Stromal cell of bone marrow (primary cell): ENCODE measurements around the gene OR5K2.
A peak's percentile ranks its signal among the peaks of the same experiment; 100 is the strongest.

ENCODE experiments used
- DNase-seq: peaks from one replicate; pipeline ENCODE4 v3.0.0-alpha.2; 2012; ENCODE audit warnings: low read depth

OR5K2 gene

GRCh38 chr3:98522544-98523281 is 25.2 kb downstream of the OR5K2 start, which contains the start of gene CLDND1:
TSS of gene CLDND1 (minus strand) at chr3:98522902. CDS start at chr3:98521424, 1,478 bp downstream.
- DNase-seq, result peak; percentile 97

- no peak for DNase-seq
These were observed 28.0 kb downstream of the OR5K2 start for GRCh38 chr3:98525494-98525893.

GRCh38 chr3:98528474-98529346 is 31.2 kb downstream of the OR5K2 start:
- DNase-seq, result no peak

GRCh38 chr3:98529856-98530459 is 32.5 kb downstream of the OR5K2 start:
- no peak for DNase-seq

- no peak for DNase-seq
These were observed 33.2 kb downstream of the OR5K2 start for GRCh38 chr3:98530676-98531075.

- no peak for DNase-seq
These were observed 34.3 kb downstream of the OR5K2 start, which contains the start of gene GPR15 for GRCh38 chr3:98531622-98532274. TSS of gene GPR15 (plus strand) at chr3:98531978. CDS start at chr3:98532034, 56 bp downstream.

GRCh38 chr3:98532275-98532637 is 34.8 kb downstream of the OR5K2 start:
- no peak for DNase-seq

- DNase-seq, result no peak
These were observed 35.5 kb downstream of the OR5K2 start for GRCh38 chr3:98532709-98533571.

- DNase-seq, result no peak
These were observed 36.7 kb downstream of the OR5K2 start for GRCh38 chr3:98534168-98534567.

GRCh38 chr3:98534734-98535133 is 37.3 kb downstream of the OR5K2 start:
- DNase-seq, result no peak

- DNase-seq, result no peak
These were observed 39.1 kb downstream of the OR5K2 start for GRCh38 chr3:98536456-98537017.

- DNase-seq, result no peak
These were observed 42.9 kb downstream of the OR5K2 start for GRCh38 chr3:98540346-98540745.

- DNase-seq, result no peak
These were observed 44.2 kb downstream of the OR5K2 start for GRCh38 chr3:98541695-98542094.

- DNase-seq, result no peak
These were observed 45.1 kb downstream of the OR5K2 start for GRCh38 chr3:98542623-98543022.

GRCh38 chr3:98545940-98546339 is 48.5 kb downstream of the OR5K2 start:
- no peak for DNase-seq
